Body of pancreas (tissue), 4 donors: ENCODE measurements around the gene NFATC4.

ENCODE experiments used
- POLR2A ChIP-seq, 3 donors: fragments of 450-650 bp; IDR thresholded peaks; one replicate each; pipeline ENCODE4 v1.6.1; 2016; ENCODE audit warnings: antibody characterized with exemption in 3 of 3, mild to moderate bottlenecking in 2 of 3
- TF ChIP-seq, protein P1 (sequence below), 7 experiments: fragments of 450-650 bp in 4 of 7; fragments of 200-600 bp in 3 of 7; sonication (generic) in 3 of 7; IDR thresholded peaks; one replicate each; pipeline ENCODE4 v1.5.1; 2016 to 2019; ENCODE audit warnings: antibody characterized with exemption in 7 of 7

GRCh38 chr14:24339284-24340151 lies 28.5 kb upstream of the NFATC4 start, which contains the start of gene RIPK3:
- TF ChIP-seq, protein P1, sequence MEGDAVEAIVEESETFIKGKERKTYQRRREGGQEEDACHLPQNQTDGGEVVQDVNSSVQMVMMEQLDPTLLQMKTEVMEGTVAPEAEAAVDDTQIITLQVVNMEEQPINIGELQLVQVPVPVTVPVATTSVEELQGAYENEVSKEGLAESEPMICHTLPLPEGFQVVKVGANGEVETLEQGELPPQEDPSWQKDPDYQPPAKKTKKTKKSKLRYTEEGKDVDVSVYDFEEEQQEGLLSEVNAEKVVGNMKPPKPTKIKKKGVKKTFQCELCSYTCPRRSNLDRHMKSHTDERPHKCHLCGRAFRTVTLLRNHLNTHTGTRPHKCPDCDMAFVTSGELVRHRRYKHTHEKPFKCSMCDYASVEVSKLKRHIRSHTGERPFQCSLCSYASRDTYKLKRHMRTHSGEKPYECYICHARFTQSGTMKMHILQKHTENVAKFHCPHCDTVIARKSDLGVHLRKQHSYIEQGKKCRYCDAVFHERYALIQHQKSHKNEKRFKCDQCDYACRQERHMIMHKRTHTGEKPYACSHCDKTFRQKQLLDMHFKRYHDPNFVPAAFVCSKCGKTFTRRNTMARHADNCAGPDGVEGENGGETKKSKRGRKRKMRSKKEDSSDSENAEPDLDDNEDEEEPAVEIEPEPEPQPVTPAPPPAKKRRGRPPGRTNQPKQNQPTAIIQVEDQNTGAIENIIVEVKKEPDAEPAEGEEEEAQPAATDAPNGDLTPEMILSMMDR (IDR thresholded peaks at IDR 0.05) = no peak
- TF ChIP-seq POLR2A (IDR thresholded peaks at IDR 0.05) = peak in 2 of 3 donors; percentile 51 to 55
